GM06990 (cell line): ENCODE data around the gene OMD.

ENCODE experiments used
- DNase-seq: peaks from one replicate; pipeline ENCODE4 v3.0.0-alpha.2; 2011; ENCODE audit not compliant: insufficient read length; ENCODE audit errors: extremely low read depth
- H3K27me3 ChIP-seq: replicated peaks from 2 replicates; pipeline ENCODE4 v1.6.0; 2011; ENCODE audit warnings: low read length; ENCODE audit not compliant: control insufficient read depth, insufficient read depth
- H3K36me3 ChIP-seq: 2 replicates; pipeline ENCODE4 v1.5.1; 2011; ENCODE audit warnings: low read length; ENCODE audit not compliant: control insufficient read depth, insufficient read depth
- H3K4me3 ChIP-seq: replicated peaks from 2 replicates; pipeline ENCODE4 v1.5.1; 2011; ENCODE audit warnings: low read depth, mild to moderate bottlenecking, control low read depth, low read length
- CTCF ChIP-seq: IDR thresholded peaks from 2 replicates; pipeline ENCODE4 v1.5.1; 2011; ENCODE audit warnings: low read length, control low read depth, mild to moderate bottlenecking, inconsistent platforms; ENCODE audit not compliant: insufficient read depth, poor library complexity, severe bottlenecking

The OMD gene

GRCh38 chr9:92402826-92403745 lies 21.2 kb downstream of the OMD start:
- TF ChIP-seq CTCF, result no peak
- no peak for DNase-seq
- Histone ChIP-seq H3K4me3 (no peak overlapping the region), H3K27me3 (no peaks in the 10 kb centered on the region), H3K36me3 (no peaks in the 10 kb centered on the region)

- no peak for TF ChIP-seq CTCF
- no peaks in the 10 kb centered on the region for H3K27me3 ChIP-seq
- no peak overlapping the region for H3K4me3 ChIP-seq
- no peaks in the 10 kb centered on the region for H3K36me3 ChIP-seq
- DNase-seq, result no peak
Observed at GRCh38 chr9:92402360-92402759, 21.9 kb downstream of the OMD start.

GRCh38 chr9:92397853-92398252 lies 26.4 kb downstream of the OMD start:
- no peaks in the 10 kb centered on the region for H3K27me3 ChIP-seq
- no peak for TF ChIP-seq CTCF
- no peak for DNase-seq
- no peaks in the 10 kb centered on the region for H3K36me3 ChIP-seq
- H3K4me3 ChIP-seq, result no peak overlapping the region

GRCh38 chr9:92395617-92396016 lies 28.7 kb downstream of the OMD start:
- Histone ChIP-seq H3K4me3 (no peak overlapping the region), H3K27me3 (no peaks in the 10 kb centered on the region), H3K36me3 (no peaks in the 10 kb centered on the region)
- no peak for DNase-seq
- no peak for TF ChIP-seq CTCF

GRCh38 chr9:92393686-92394085 lies 30.6 kb downstream of the OMD start:
- Histone ChIP-seq H3K4me3 (no peak overlapping the region), H3K27me3 (no peaks in the 10 kb centered on the region), H3K36me3 (no peaks in the 10 kb centered on the region)
- no peak for TF ChIP-seq CTCF
- no peak for DNase-seq
